NCI-H2029 (cell line): ENCODE results near the gene PSMG1.
"Not testable (repeated sequence)": the region's sequence is repeated elsewhere in the genome, so short reads cannot be mapped to it uniquely, and the experiment has no call there.

ENCODE experiments used
- DNase-seq: peaks from one replicate; lab custom pipeline; 2025; lab: John Stamatoyannopoulos, UW

PSMG1 gene

GRCh38 chr21:39183272-39184049, at the start of gene PSMG1:
Gene PSMG1 (minus strand): TSS chr21:39183451. CDS start chr21:39183385, 66 bp downstream.
- peak; percentile 93 for DNase-seq

GRCh38 chr21:39232861-39233291, 49.6 kb upstream of the PSMG1 start:
- DNase-seq = no peak

GRCh38 chr21:39224930-39225329, 41.7 kb upstream of the PSMG1 start:
- no peak for DNase-seq

GRCh38 chr21:39221997-39222486, 38.8 kb upstream of the PSMG1 start:
- DNase-seq = no peak

GRCh38 chr21:39221282-39221996, 38.2 kb upstream of the PSMG1 start:
- DNase-seq = peak; percentile 5

GRCh38 chr21:39220875-39221274, 37.6 kb upstream of the PSMG1 start:
- DNase-seq = not testable (repeated sequence)

- no peak for DNase-seq
These were observed 36.9 kb upstream of the PSMG1 start for GRCh38 chr21:39220150-39220549.

GRCh38 chr21:39218082-39218409, 34.8 kb upstream of the PSMG1 start:
- no peak for DNase-seq

- no peak for DNase-seq
These were observed 34.3 kb upstream of the PSMG1 start for GRCh38 chr21:39217356-39218081.

GRCh38 chr21:39216290-39216689, 33.0 kb upstream of the PSMG1 start:
- DNase-seq = no peak

- no peak for DNase-seq
These were observed 31.8 kb upstream of the PSMG1 start for GRCh38 chr21:39215078-39215477.

GRCh38 chr21:39209334-39209688, 26.1 kb upstream of the PSMG1 start:
- DNase-seq = no peak

- no peak for DNase-seq
These were observed 25.5 kb upstream of the PSMG1 start for GRCh38 chr21:39208624-39209333.

- no peak for DNase-seq
These were observed 20.9 kb upstream of the PSMG1 start for GRCh38 chr21:39204134-39204533.

- DNase-seq = no peak
These were observed 15.5 kb upstream of the PSMG1 start for GRCh38 chr21:39198800-39199199.

GRCh38 chr21:39197448-39198233, 14.4 kb upstream of the PSMG1 start:
- no peak for DNase-seq

- no peak for DNase-seq
These were observed 13.6 kb upstream of the PSMG1 start for GRCh38 chr21:39196838-39197237.

- DNase-seq = no peak
These were observed 13.1 kb upstream of the PSMG1 start for GRCh38 chr21:39196310-39196709.

- no peak for DNase-seq
These were observed 10.1 kb upstream of the PSMG1 start for GRCh38 chr21:39193380-39193779.

GRCh38 chr21:39189857-39190604, 6.8 kb upstream of the PSMG1 start:
- no peak for DNase-seq
